GM18873 (cell line): Measurements from ENCODE around the gene PLCG2.

Source experiments
- ATAC-seq: cut with Tn5 transposase; IDR thresholded peaks from one replicate; pipeline ENCODE4 v1.9.1; 2021; ENCODE audit warnings: mild to moderate bottlenecking, moderate library complexity, moderate number of reproducible peaks; ENCODE audit not compliant: unreplicated experiment, low FRiP score

PLCG2 gene

GRCh38 chr16:81838794-81839193, 59.7 kb downstream of the PLCG2 start:
- no peak for ATAC-seq

- no peak for ATAC-seq
Observed at GRCh38 chr16:81841722-81842121, 62.6 kb downstream of the PLCG2 start.

- ATAC-seq, result no peak
Observed at GRCh38 chr16:81842564-81843242, 63.6 kb downstream of the PLCG2 start.

GRCh38 chr16:81843243-81843582, 64.1 kb downstream of the PLCG2 start:
- ATAC-seq, result no peak

- ATAC-seq, result no peak
Observed at GRCh38 chr16:81843683-81844082, 64.6 kb downstream of the PLCG2 start.

- no peak for ATAC-seq
Observed at GRCh38 chr16:81846105-81846504, 67.0 kb downstream of the PLCG2 start.

GRCh38 chr16:81848306-81848853, 69.3 kb downstream of the PLCG2 start:
- ATAC-seq, result no peak

- ATAC-seq, result no peak
Observed at GRCh38 chr16:81850197-81850944, 71.3 kb downstream of the PLCG2 start.

GRCh38 chr16:81852347-81852746, 73.3 kb downstream of the PLCG2 start:
- no peak for ATAC-seq

- ATAC-seq, result no peak
Observed at GRCh38 chr16:81855552-81856153, 76.6 kb downstream of the PLCG2 start.

- ATAC-seq, result no peak
Observed at GRCh38 chr16:81860287-81861266, 81.5 kb downstream of the PLCG2 start.

- no peak for ATAC-seq
Observed at GRCh38 chr16:81861503-81861902, 82.4 kb downstream of the PLCG2 start.

- ATAC-seq, result no peak
Observed at GRCh38 chr16:81861915-81862314, 82.8 kb downstream of the PLCG2 start.

- ATAC-seq, result no peak
Observed at GRCh38 chr16:81863630-81864352, 84.7 kb downstream of the PLCG2 start.

- no peak for ATAC-seq
Observed at GRCh38 chr16:81864646-81865382, 85.7 kb downstream of the PLCG2 start.

GRCh38 chr16:81866820-81867440, 87.8 kb downstream of the PLCG2 start:
- no peak for ATAC-seq

- ATAC-seq, result no peak
Observed at GRCh38 chr16:81868057-81868748, 89.1 kb downstream of the PLCG2 start.

- ATAC-seq, result no peak
Observed at GRCh38 chr16:81869326-81869725, 90.2 kb downstream of the PLCG2 start.
